ENCODE results near the gene USE1.

The USE1 gene

DNA sequence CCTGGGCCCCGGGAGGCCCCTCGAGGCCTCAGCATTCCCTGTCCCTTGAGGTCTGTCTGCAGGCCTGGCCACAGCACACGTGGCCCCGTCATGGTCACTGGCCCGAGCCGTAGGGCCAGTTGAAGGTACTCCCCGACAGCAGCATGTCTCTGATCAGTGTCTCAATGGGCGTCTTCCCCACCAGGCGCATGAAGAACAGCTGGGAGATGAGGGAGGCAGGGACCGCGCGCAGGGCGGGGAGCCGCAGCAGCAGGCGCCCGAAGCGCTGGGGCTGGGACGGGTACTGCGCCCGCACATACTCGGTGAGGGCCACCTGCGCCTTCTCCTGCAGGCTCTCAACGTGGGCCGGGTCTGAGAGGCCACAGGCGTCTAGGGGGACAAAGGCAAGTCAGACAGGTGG, 17.1 kb downstream of the USE1 start:
- H3K36me3 ChIP-seq (ENCODE audit: low read length) = no peaks in the 10 kb centered on the region

DNA sequence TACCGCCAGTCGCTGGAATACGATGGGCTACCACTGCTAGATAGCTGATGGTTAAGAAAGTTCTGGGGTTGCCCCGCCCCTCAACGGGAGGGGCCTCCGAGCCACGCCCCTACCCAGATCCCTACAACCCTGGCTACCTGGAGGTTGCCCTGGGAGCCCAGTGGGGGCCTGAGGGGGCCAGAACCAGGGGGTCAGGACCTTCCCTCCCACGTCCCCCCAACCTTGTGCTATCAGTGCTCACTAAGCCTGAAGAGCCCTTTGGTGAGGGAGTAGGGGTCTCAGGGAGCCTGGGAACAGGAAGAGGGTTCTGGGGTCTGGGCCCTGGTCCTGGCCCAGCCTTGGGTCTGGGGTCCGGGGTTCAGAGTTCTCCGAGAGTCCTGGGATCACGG, 19.7 kb downstream of the USE1 start:
- Histone ChIP-seq H3F3A (ENCODE audit: insufficient read depth) (0 out of 2 replicates have a peak, but pooled peaks cover 10% of the 10 kb centered on the region), H3K9me2 (replicated peaks; ENCODE audit: insufficient read depth, low read length) (no peaks in the 10 kb centered on the region), H3K9ac (ENCODE audit: low read length) (peak overlapping the region; percentile 66), H3K79me2 (ENCODE audit: insufficient read depth, low read length) (no peaks in the 10 kb centered on the region), H4K20me1 (ENCODE audit: low read depth, low read length) (no peaks in the 10 kb centered on the region), H3K4me3 (ENCODE audit: insufficient read depth, low read length, poor library complexity, severe bottlenecking) (peak overlapping the region; percentile 49), H3K27me3 (ENCODE audit: low read length) (no peaks in the 10 kb centered on the region), H3K27ac (ENCODE audit: low read depth, low read length) (0 out of 2 replicates have a peak overlapping the region, but pooled peaks have one; percentile 30), H3K36me3 (ENCODE audit: low read length) (no peaks in the 10 kb centered on the region), H2AFZ (ENCODE audit: low read depth, low read length, severe bottlenecking) (peak overlapping the region; percentile 78), H3K9me3 (ENCODE audit: insufficient read depth, low read length) (no peaks in the 10 kb centered on the region), H3K4me2 (ENCODE audit: low read depth, low read length, poor library complexity, severe bottlenecking) (peak overlapping the region; percentile 87)
- no peak for TF ChIP-seq EZH2phosphoT487 (conservative IDR thresholded peaks at IDR 0.05; ENCODE audit: low read length)
- TF ChIP-seq, protein P1, sequence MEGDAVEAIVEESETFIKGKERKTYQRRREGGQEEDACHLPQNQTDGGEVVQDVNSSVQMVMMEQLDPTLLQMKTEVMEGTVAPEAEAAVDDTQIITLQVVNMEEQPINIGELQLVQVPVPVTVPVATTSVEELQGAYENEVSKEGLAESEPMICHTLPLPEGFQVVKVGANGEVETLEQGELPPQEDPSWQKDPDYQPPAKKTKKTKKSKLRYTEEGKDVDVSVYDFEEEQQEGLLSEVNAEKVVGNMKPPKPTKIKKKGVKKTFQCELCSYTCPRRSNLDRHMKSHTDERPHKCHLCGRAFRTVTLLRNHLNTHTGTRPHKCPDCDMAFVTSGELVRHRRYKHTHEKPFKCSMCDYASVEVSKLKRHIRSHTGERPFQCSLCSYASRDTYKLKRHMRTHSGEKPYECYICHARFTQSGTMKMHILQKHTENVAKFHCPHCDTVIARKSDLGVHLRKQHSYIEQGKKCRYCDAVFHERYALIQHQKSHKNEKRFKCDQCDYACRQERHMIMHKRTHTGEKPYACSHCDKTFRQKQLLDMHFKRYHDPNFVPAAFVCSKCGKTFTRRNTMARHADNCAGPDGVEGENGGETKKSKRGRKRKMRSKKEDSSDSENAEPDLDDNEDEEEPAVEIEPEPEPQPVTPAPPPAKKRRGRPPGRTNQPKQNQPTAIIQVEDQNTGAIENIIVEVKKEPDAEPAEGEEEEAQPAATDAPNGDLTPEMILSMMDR (IDR thresholded peaks at IDR 0.05; ENCODE audit: insufficient read depth, low read length, poor library complexity, severe bottlenecking) = no peak

More for the DNA sequence above, 17.1 kb downstream of the USE1 start:
- H3K4me3 ChIP-seq (ENCODE audit: insufficient read depth, low read length, poor library complexity, severe bottlenecking) = no peak overlapping the region
- H3K9me3 ChIP-seq (ENCODE audit: insufficient read depth, low read length) = no peaks in the 10 kb centered on the region
- H3K9ac ChIP-seq (ENCODE audit: low read length) = no peak overlapping the region
- no peaks in the 10 kb centered on the region for H3K27me3 ChIP-seq (ENCODE audit: low read length)
- no peaks in the 10 kb centered on the region for H4K20me1 ChIP-seq (ENCODE audit: low read depth, low read length)
- no peaks in the 10 kb centered on the region for H3K79me2 ChIP-seq (ENCODE audit: insufficient read depth, low read length)
- TF ChIP-seq, protein P1 (IDR thresholded peaks at IDR 0.05; ENCODE audit: insufficient read depth, low read length, poor library complexity, severe bottlenecking) = no peak
- no peak overlapping the region for H2AFZ ChIP-seq (ENCODE audit: low read depth, low read length, severe bottlenecking)
- H3F3A ChIP-seq (ENCODE audit: insufficient read depth) = 0 out of 2 replicates have a peak, but pooled peaks cover 7% of the 10 kb centered on the region
- no peaks in the 10 kb centered on the region for H3K9me2 ChIP-seq (replicated peaks; ENCODE audit: insufficient read depth, low read length)
- no peak overlapping the region for H3K27ac ChIP-seq (ENCODE audit: low read depth, low read length)
- no peak overlapping the region for H3K4me2 ChIP-seq (ENCODE audit: low read depth, low read length, poor library complexity, severe bottlenecking)

DNA sequence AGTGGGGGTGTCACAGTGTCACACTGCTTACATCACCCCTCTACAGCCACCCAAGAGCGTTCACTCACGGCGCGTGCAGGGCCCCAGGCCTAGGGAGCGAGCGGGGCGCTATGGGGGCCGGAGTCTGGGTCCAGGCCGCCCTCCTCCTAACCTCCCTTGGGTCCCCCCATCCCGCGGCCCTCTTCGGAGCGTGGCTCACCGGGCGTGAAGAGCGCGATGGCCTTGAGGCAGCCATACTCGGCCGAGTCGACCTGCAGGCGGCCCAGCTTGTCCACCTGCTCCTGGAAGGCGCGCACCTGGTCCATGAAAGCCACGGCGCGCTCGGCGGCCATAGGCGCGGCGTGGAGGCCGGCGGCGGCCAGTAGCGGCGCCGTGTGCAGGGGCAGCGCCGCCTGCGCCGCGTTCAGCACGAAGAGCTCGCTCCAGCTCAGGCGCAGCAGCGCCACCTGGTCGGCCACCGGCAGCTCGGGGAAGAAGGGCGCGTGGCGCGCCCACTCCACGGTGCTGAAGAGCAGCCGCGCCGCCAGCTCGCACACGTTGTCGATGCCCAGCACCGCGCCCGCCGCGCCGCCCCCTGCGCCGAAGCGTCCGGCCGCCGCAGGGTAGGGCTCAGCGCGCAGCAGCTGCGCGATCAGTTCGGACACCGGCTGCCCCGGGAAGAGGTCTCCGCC, 20.3 kb downstream of the USE1 start:
- Histone ChIP-seq H3K4me3 (ENCODE audit: insufficient read depth, low read length, poor library complexity, severe bottlenecking) (peak overlapping the region; percentile 49), H4K20me1 (ENCODE audit: low read depth, low read length) (no peaks in the 10 kb centered on the region), H3K27me3 (ENCODE audit: low read length) (no peaks in the 10 kb centered on the region), H3K9me3 (ENCODE audit: insufficient read depth, low read length) (no peaks in the 10 kb centered on the region), H3K27ac (ENCODE audit: low read depth, low read length) (peak overlapping the region; percentile 30; the same call in 1 of the 2 replicates), H3K36me3 (ENCODE audit: low read length) (no peaks in the 10 kb centered on the region), H3K9ac (ENCODE audit: low read length) (peak overlapping the region; percentile 66), H3K79me2 (ENCODE audit: insufficient read depth, low read length) (no peaks in the 10 kb centered on the region), H3K4me2 (ENCODE audit: low read depth, low read length, poor library complexity, severe bottlenecking) (peak overlapping the region; percentile 87), H3F3A (ENCODE audit: insufficient read depth) (0 out of 2 replicates have a peak, but pooled peaks cover 10% of the 10 kb centered on the region), H3K9me2 (replicated peaks; ENCODE audit: insufficient read depth, low read length) (no peaks in the 10 kb centered on the region), H2AFZ (ENCODE audit: low read depth, low read length, severe bottlenecking) (peak overlapping the region; percentile 78)
- TF ChIP-seq, protein P1 (IDR thresholded peaks at IDR 0.05; ENCODE audit: insufficient read depth, low read length, poor library complexity, severe bottlenecking) = peak; percentile 49
- no peak for TF ChIP-seq EZH2phosphoT487 (conservative IDR thresholded peaks at IDR 0.05; ENCODE audit: low read length)
